H1 (cell line): Measurements from ENCODE around the gene PI4KB. TPM values are rescaled to one million over a fixed set of nuclear protein-coding genes. Genes with fewer than 3 reads are reported as not detected.

ENCODE experiments used
- ASH2L ChIP-seq: fragments of 200-600, 300-600 bp; sonication (generic); IDR thresholded peaks from one replicate; pipeline ENCODE4 v1.7.1; 2017; ENCODE audit warnings: low read length
- BCL11A ChIP-seq, 2 experiments: IDR thresholded peaks; one replicate each; pipeline ENCODE4 v1.6.1; 2011; ENCODE audit warnings: low read depth in 2 of 2, low read length in 2 of 2, mild to moderate bottlenecking in 2 of 2
- JUND ChIP-seq: IDR thresholded peaks from 2 replicates; pipeline ENCODE4 v1.6.1; 2011; ENCODE audit warnings: mild to moderate bottlenecking, improper control_type of control experiment, low read length
- polyA plus RNA-seq, 7 experiments: library from polyadenylated mRNA; depleted of rRNA in 3 of 7; stranded (reverse) in 5 of 7; unstranded in 2 of 7; fragments of >200 nt in 5 of 7; fragments of 200-250 nt in 2 of 7; gene quantifications; 1 replicate in 5 of 7; 2 replicates in 1 of 7; 4 replicates in 1 of 7; pipeline versions ENCODE4 v1.2.1 to v1.2.3, GENCODE V29; 2011 to 2013; ENCODE audit warnings: missing spikeins in 2 of 7, mixed read lengths in 2 of 7
- total RNA-seq: library from RNA; stranded (reverse); fragmentation: NEBNext Ultra II Directional; extraction: Animal tissue kit (Norgen Biotek cat#: 25700); gene quantifications from 2 replicates; pipeline ENCODE4 v1.2.1, GENCODE V29; 2021

Gene PI4KB
- total and polyA plus RNA-seq, 2 of the 8 experiments (the other 6 are each of a cell fraction or from before 2014, with no cell fraction given) = 30.1 to 37.1 TPM

- TF ChIP-seq ASH2L (no peak), JUND (no peak), BCL11A (IDR thresholded peaks at IDR 0.05; ENCODE audit: low read depth in 2 of 2, low read length in 2 of 2) (no peak)
Measured at GRCh38 chr1:151266315-151266714, 60.9 kb downstream of the PI4KB start (continued).
